Forelimb muscle (tissue), 1 donor: ENCODE measurements around the gene SRPK1. TPM values are rescaled to one million over a fixed set of nuclear protein-coding genes. Genes with fewer than 3 reads are reported as not detected.
"Not testable (repeated sequence)": the region's sequence is repeated elsewhere in the genome, so short reads cannot be mapped to it uniquely, and the experiment has no call there.

Experiments used
- DNase-seq: peaks from one replicate; pipeline ENCODE4 v3.0.0-alpha.2; 2013; ENCODE audit warnings: low read depth
- polyA plus RNA-seq: library from polyadenylated mRNA; unstranded; fragments of 120-200 nt; gene quantifications from one replicate; pipeline ENCODE4 v1.2.1, GENCODE V29; 2013; ENCODE audit not compliant: insufficient read length

Gene SRPK1
- polyA plus RNA-seq, 1 donor = 15.6 TPM

DNA sequence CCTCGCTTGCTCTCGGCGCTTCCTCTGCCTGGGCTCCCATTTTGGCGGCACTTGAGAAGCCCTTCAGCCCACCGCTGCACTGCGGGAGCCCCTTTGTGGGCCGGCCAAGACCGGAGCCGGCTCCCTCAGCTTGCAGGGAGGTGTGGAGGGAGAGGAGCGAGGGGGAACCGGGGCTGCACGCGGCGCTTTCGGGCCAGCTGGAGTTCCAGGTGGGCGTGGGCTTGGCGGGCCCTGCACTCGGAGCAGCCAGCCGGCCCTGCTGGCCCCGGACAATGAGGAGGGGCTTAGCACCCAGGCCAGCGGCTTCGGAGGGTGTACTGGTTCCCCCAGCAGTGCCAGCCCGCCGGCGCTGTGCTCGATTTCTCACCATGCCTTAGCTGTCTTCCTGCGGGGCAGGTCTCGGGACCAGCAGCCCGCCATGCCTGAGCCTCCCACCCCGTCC is 10.2 kb upstream of the SRPK1 start:
- no peak for DNase-seq

DNA sequence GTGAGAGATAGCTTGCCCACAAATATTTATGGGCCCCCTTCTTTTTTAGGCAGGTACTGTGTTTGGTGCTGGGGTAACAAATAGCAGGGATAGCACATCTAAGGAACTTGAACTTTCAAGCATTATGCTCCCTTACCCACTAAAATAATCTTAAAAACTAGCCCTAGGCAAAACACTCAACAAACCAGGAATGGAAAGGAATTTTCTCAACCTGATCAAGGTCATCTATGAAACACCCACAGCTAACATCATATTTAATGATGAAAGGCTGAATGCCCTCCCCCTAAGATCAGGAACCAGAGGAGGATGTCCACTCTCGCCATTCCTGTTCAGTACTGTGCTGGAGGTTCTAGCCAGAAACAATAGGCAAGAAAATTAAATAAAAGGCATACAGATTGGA is 8.7 kb upstream of the SRPK1 start:
- no peak for DNase-seq

- no peak for DNase-seq
Observed at GRCh38 chr6:35926509-35927215, 5.8 kb upstream of the SRPK1 start.

DNA sequence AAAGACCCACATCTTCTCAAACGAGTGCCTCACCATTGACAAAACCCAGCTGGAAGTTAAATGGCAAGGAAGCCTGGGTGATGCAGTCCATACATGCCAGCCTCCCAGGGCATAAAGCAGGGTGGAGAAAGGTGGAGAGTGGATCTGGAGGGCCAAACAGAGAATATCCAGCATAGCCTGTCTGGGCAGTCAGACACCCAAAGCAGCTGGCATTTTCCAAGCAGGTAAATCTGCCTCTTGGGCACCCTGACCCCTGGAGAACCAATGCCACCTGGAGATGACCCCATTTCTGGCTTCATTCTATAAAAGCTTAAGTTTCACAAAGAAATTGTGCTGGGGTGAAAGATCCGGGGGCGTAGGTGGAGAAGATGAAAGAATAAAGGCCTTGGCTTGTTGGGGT is 5.1 kb upstream of the SRPK1 start:
- no peak for DNase-seq

- no peak for DNase-seq
Observed at GRCh38 chr6:35924146-35924545, 3.2 kb upstream of the SRPK1 start.

DNA sequence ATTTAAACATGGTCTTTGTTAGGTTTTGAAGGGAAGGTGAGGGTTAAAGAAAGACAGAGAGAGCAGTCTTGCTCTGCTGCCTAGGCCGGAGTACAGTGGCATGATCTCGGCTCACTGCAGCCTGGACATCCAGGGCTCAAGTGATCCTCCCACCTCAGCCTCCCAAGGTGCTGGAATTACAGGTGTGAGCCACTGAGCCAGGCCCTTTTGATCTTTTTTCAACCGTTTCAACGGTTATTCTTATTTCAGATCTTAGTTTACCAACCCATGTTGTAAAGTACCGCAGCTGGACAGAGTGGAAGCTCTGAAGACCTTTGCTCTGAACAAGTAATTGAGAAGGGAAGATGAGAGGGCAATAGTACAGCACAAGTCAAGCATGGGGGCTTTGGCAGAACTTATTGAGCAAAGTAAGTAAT is 1.2 kb upstream of the SRPK1 start:
- DNase-seq = no peak

- DNase-seq = no peak
Observed at GRCh38 chr6:35919827-35920751, 809 bp downstream of the SRPK1 start.

GRCh38 chr6:35919085-35919826 is 1.6 kb downstream of the SRPK1 start:
- no peak for DNase-seq

GRCh38 chr6:35916893-35917292 is 4.0 kb downstream of the SRPK1 start:
- DNase-seq = not testable (repeated sequence)

DNA sequence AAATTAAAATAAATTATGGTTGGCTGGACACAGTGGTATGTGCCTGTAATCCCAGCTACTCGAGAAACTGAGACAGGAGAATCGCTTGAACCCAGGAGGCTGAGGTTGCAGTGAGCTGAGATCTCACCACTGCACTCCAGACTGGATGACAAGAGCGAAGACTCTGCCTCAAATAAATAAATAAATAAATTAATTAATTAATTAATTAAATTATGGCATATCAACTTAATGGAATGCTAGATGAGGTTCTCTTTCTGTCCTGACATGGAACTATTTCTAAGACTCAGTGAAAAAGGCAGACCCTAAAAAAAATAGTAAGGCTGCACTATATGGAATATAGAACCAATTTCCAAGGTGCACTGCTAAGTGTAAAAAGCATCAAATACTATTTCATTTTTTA is 4.8 kb downstream of the SRPK1 start:
- DNase-seq = no peak

- DNase-seq = no peak
Observed at GRCh38 chr6:35914536-35914935, 6.4 kb downstream of the SRPK1 start.

- DNase-seq = no peak
Observed at GRCh38 chr6:35911871-35912653, 8.8 kb downstream of the SRPK1 start.

- not testable (repeated sequence) for DNase-seq
Observed at GRCh38 chr6:35909571-35909970, 11.3 kb downstream of the SRPK1 start.

DNA sequence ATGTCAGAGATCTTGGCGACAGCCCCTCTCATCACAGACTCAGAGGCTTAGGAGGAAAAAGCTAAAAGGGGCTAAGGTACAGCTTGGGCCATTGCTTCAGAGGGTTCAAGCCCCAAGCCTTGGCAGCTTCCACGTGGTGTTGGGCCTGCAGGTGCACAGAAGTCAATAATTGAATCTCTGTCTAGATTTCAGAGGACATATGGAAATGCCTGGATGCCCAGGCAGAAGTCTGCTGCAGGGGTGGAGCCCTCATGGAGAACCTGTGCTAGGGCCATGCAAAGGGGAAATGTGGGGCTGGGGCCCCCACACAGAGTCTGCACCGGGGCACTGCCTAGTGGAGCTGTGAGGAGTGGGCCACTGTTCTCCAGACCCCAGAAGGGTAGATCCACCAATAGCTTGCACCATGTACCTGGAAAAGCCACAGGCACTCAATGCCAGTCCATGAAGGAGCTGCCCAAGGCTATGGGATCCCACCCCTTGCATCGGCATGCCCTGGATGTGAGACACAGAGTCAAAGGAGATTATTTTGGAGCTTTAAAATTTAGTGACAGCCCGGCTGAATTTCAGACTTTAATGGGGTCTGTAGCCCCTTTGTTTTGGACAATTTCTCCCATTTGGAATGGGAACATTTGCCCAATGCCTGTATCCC is 12.0 kb downstream of the SRPK1 start:
- DNase-seq = not testable (repeated sequence)

DNA sequence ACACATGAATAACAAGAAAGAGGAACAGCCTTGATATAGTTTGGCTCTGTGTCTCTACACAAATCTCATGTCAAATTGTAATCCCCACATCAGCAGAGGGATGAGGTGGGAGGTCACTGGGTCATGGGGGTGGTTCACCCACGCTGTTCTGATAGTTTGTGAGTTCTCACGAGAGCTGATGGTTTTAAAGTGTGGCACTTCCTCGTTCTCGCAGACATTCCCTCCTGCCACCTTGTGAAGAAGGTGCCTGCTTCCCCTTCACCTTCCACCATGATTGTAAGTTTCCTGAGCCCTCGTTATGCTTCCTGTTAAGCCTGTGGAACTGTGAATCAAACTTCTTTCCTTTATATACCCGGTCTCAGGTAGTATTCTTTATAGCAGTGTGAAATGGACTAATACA is 13.1 kb downstream of the SRPK1 start:
- DNase-seq = no peak

DNA sequence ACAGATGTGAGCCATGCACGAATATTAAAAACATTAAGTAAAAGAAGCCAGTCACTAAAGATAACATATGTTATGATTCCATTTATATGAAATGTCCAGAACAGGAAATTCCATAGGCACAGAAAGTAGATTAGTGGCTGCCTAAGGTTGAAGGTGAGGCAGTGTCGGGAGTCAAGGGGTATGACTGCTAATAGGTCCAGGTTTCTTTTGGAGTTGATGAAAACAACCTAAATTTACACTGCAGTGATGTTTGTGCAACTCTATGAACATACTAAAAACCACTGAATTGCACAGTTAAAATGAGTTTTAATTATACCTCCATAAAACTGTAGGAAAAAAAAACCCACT is 14.4 kb downstream of the SRPK1 start:
- DNase-seq = no peak

DNA sequence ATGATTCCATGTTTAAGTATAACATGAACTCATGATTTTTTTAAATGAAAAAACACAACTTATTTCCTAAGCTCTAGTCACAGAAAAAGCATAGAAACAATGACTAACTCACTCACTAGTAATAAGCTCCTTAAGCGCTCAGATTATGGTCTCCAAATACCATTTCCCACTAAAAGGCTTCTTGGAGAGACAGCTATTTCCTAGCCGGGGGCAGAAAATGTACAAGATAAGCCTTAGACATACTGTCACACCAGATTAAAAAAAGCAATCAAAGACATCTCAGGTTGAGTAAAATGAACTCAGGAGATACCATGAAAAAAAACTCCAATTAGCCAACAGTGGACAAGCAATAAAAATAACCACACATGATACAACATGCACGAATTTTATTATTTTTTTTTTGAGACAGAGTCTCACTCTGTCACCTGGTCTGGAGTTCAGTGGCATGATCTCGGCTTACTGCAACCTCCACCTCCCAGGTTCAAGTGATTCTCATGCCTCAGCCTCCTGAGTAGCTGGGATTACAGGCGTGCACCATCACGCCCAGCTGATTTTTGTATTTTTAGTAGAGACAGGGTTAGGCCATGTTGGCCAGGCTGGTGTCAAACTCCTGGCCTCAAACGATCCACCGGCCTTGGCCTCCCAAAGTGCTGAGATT is 14.9 kb downstream of the SRPK1 start:
- no peak for DNase-seq

DNA sequence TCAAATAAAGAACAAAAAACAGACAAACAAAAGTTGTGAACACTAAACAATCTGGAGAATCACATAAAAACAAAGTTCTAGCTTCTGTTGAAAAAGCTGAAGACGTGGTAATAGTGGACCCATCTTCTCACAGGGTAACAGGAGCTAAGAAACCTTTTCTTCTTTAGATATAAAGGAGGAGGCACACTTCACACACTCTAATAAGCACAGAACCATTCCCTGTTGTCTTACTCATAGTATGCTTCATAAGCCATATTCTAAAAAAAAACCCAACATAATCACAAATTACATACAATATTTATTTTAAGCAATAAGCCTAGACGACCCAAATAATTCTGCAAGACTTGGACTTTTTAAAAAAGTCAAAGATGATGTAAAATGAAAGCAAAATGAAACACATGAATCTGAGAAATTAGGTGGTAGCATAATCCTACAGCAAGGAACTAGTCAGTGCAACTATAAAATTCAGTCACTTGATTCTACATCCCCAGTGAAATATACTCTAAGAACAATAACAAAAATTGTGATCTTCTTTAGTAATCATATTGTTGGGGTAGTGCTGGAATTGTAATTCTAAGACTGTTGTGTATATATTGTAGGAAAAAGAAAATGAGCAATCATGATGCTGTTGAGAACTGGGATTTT is 15.6 kb downstream of the SRPK1 start:
- no peak for DNase-seq

GRCh38 chr6:35903679-35904078 is 17.2 kb downstream of the SRPK1 start:
- no peak for DNase-seq

DNA sequence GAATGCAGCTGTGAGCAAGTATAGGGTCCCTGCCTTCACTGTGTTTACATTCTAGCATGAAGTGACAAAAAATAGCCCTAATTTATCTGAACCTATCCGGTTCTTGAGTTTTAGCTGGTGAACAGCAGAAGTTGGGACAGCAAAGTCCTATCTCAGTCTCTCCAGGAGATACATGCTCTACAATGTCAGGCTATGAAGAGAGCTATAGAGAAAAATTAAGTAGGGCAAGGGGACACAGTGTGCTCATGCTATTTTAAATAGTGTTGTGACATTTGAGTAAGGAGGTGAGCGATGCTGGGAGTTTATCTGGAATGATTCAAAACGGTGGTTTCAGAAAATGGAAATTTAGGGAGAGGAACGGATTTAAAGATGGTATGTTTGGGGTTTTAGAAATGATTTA is 20.4 kb downstream of the SRPK1 start:
- DNase-seq = no peak
